Liver (tissue), 9 donors: ENCODE results near the gene EVC. TPM values are rescaled to one million over a fixed set of nuclear protein-coding genes. Genes with fewer than 3 reads are reported as not detected.

Experiments used
- DNase-seq: peaks from one replicate; pipeline ENCODE4 v3.0.0-alpha.2; 2017; ENCODE audit warnings: low spot score
- H3K27ac ChIP-seq, 2 donors: one replicate each; pipeline ENCODE4 v1.7.0; 2013; ENCODE audit warnings: inconsistent platforms in 2 of 2, low read length in 2 of 2, control low read depth in 1 of 2, low read depth in 1 of 2, mild to moderate bottlenecking in 1 of 2
- H3K27me3 ChIP-seq, 4 donors: one replicate each; pipeline versions ENCODE4 v1.6.1 to v1.7.0; 2013; ENCODE audit warnings: low read length in 3 of 4, inconsistent platforms in 1 of 4, mild to moderate bottlenecking in 1 of 4, moderate library complexity in 1 of 4; ENCODE audit not compliant: control insufficient read depth in 4 of 4, insufficient read depth in 4 of 4
- H3K36me3 ChIP-seq, 4 donors: one replicate each; pipeline versions ENCODE4 v1.6.1 to v1.7.0; 2013; ENCODE audit warnings: low read length in 3 of 4, mild to moderate bottlenecking in 3 of 4, low read depth in 1 of 4, moderate library complexity in 1 of 4; ENCODE audit not compliant: control insufficient read depth in 4 of 4, insufficient read depth in 3 of 4
- H3K4me1 ChIP-seq, 4 donors: one replicate each; pipeline versions ENCODE4 v1.6.1 to v1.7.0; 2013; ENCODE audit warnings: low read length in 3 of 4, mild to moderate bottlenecking in 3 of 4, moderate library complexity in 1 of 4; ENCODE audit not compliant: control insufficient read depth in 4 of 4, insufficient read depth in 4 of 4
- H3K4me3 ChIP-seq, 3 donors: one replicate each; pipeline versions ENCODE4 v1.6.1 to v1.7.0; 2013; ENCODE audit warnings: low read length in 3 of 3, control low read depth in 1 of 3, low read depth in 1 of 3, mild to moderate bottlenecking in 1 of 3
- H3K9ac ChIP-seq, 2 donors: one replicate each; pipeline ENCODE4 v1.7.0; 2013; ENCODE audit warnings: low read length in 2 of 2, mild to moderate bottlenecking in 2 of 2, moderate library complexity in 2 of 2, control low read depth in 1 of 2, low read depth in 1 of 2
- H3K9me3 ChIP-seq, 4 donors: one replicate each; pipeline versions ENCODE4 v1.6.1 to v1.7.0; 2013; ENCODE audit warnings: low read length in 3 of 4; ENCODE audit not compliant: control insufficient read depth in 4 of 4
- EGR1 ChIP-seq, 2 donors: IDR thresholded peaks; 2 replicates each; pipeline ENCODE4 v1.6.1; 2016 to 2018; ENCODE audit warnings: antibody characterized with exemption in 2 of 2, low read depth in 2 of 2
- FOXA1 ChIP-seq: IDR thresholded peaks from 2 replicates; pipeline ENCODE4 v1.6.1; 2016; ENCODE audit warnings: antibody characterized with exemption
- FOXA2 ChIP-seq: IDR thresholded peaks from 2 replicates; pipeline ENCODE4 v1.6.1; 2016; ENCODE audit warnings: antibody characterized with exemption
- GABPA ChIP-seq, 2 donors: IDR thresholded peaks in 1 of 2; conservative IDR thresholded peaks in 1 of 2; 2 replicates each; pipeline ENCODE4 v1.6.1; 2016; ENCODE audit warnings: antibody characterized with exemption in 2 of 2, mild to moderate bottlenecking in 1 of 2, moderate library complexity in 1 of 2
- HNF4A ChIP-seq, 2 donors: conservative IDR thresholded peaks; 2 replicates each; pipeline ENCODE4 v1.6.1; 2016; ENCODE audit warnings: antibody characterized with exemption in 2 of 2, mild to moderate bottlenecking in 2 of 2
- JUND ChIP-seq, 2 donors: IDR thresholded peaks; 2 replicates each; pipeline ENCODE4 v1.6.1; 2016; ENCODE audit warnings: antibody characterized with exemption in 2 of 2
- NR2F2 ChIP-seq: IDR thresholded peaks from 2 replicates; pipeline ENCODE4 v1.6.1; 2016; ENCODE audit warnings: antibody characterized with exemption
- RAD21 ChIP-seq, 2 donors: IDR thresholded peaks; 2 replicates each; pipeline ENCODE4 v1.6.1; 2016; ENCODE audit warnings: antibody characterized with exemption in 2 of 2, mild to moderate bottlenecking in 2 of 2
- RXRA ChIP-seq, 2 donors: IDR thresholded peaks; 2 replicates each; pipeline ENCODE4 v1.6.1; 2017 to 2018; ENCODE audit warnings: antibody characterized with exemption in 2 of 2, mild to moderate bottlenecking in 1 of 2
- SP1 ChIP-seq: IDR thresholded peaks from 2 replicates; pipeline ENCODE4 v1.6.1; 2018; ENCODE audit warnings: antibody characterized with exemption, mild to moderate bottlenecking
- TAF1 ChIP-seq: conservative IDR thresholded peaks from 2 replicates; pipeline ENCODE4 v1.6.1; 2016; ENCODE audit warnings: antibody characterized with exemption, mild to moderate bottlenecking
- YY1 ChIP-seq: IDR thresholded peaks from 2 replicates; pipeline ENCODE4 v1.6.1; 2016; ENCODE audit warnings: antibody characterized with exemption, mild to moderate bottlenecking
- WGBS: extraction: QIAGEN DNeasy Blood & Tissue Kit; methylation state at CpG from one replicate; pipeline ENCODE4 v1.1.7; 2013; 5-methylcytosine and 5-hydroxymethylcytosine counted together
- polyA plus RNA-seq, 2 donors: library from polyadenylated mRNA; stranded (reverse) in 1 of 2; unstranded in 1 of 2; fragments of 200-250 nt in 1 of 2; fragments of >200 nt in 1 of 2; fragmentation: Nextera tagmentation in 1 of 2; extraction: Ambion mirVana in 1 of 2; gene quantifications; one replicate each; pipeline versions ENCODE4 v1.2.1 to v1.2.3, GENCODE V29; 2013 to 2015
- total RNA-seq, 2 donors: library from RNA; depleted of rRNA; stranded (reverse); fragments of >200 nt; gene quantifications; one replicate each; pipeline ENCODE4 v1.2.3, GENCODE V29; 2014
- TF ChIP-seq, protein P1 (sequence below): IDR thresholded peaks from 2 replicates; pipeline ENCODE4 v1.6.1; 2016; ENCODE audit warnings: antibody characterized with exemption
- TF ChIP-seq, protein P2 (sequence below): IDR thresholded peaks from 2 replicates; pipeline ENCODE4 v1.6.1; 2016; ENCODE audit warnings: antibody characterized with exemption, mild to moderate bottlenecking
- TF ChIP-seq, protein P3 (sequence below): fragments of 150-350 bp; IDR thresholded peaks from 2 replicates; pipeline ENCODE4 v1.5.1; 2017; ENCODE audit warnings: improper control_type of control experiment, low read depth, low read length; ENCODE audit not compliant: missing input control
- TF ChIP-seq, protein P4 (sequence below): IDR thresholded peaks from 2 replicates; pipeline ENCODE4 v1.6.1; 2016; ENCODE audit warnings: antibody characterized with exemption
- donor health status: healthy.
- donor health status: healthy.
- donor health status: healthy.
- donor health status: healthy.
- donor health status: healthy.

Gene EVC
- total and polyA plus RNA-seq, 4 donors = 0.76 to 10.9 (median 3.2) TPM

DNA sequence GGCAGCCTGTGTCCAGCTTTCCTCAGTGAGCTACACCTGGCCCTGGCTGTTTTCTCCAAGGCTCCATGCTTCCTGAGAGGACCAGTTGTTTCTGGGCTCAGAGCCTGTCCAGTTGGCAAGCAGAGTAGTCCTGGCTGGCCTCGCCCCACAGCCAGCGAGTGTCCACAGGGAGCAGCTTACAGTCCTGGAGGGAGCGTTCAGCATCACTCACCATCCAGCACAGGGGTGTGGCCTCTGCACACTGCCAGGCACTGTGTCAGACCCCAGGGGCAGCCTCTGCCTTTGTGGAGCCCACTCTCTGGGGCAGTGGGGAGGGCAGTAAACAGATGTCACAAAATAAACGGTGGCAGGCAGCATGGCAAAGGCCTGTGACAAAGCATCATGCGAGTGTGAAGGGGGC, 23.9 kb downstream of the EVC start:
- WGBS = 86% methylated on average over 5 of the region's 5 CpGs
- no peak for DNase-seq
- Histone ChIP-seq H3K27ac (no peak overlapping the region), H3K4me3 (no peak overlapping the region), H3K36me3 (peaks cover 0 to 6% (median 1%) of the 10 kb centered on the region in 4 donors), H3K27me3 (no peaks in the 10 kb centered on the region), H3K4me1 (no peaks in the 10 kb centered on the region), H3K9me3 (peaks cover 0 to 4% (median 0%) of the 10 kb centered on the region in 4 donors), H3K9ac (no peak overlapping the region)
- TF ChIP-seq, protein P1, sequence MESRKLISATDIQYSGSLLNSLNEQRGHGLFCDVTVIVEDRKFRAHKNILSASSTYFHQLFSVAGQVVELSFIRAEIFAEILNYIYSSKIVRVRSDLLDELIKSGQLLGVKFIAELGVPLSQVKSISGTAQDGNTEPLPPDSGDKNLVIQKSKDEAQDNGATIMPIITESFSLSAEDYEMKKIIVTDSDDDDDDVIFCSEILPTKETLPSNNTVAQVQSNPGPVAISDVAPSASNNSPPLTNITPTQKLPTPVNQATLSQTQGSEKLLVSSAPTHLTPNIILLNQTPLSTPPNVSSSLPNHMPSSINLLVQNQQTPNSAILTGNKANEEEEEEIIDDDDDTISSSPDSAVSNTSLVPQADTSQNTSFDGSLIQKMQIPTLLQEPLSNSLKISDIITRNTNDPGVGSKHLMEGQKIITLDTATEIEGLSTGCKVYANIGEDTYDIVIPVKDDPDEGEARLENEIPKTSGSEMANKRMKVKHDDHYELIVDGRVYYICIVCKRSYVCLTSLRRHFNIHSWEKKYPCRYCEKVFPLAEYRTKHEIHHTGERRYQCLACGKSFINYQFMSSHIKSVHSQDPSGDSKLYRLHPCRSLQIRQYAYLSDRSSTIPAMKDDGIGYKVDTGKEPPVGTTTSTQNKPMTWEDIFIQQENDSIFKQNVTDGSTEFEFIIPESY = no peak
- no peak for TF ChIP-seq GABPA (IDR thresholded peaks at IDR 0.05 in 1 of 2, conservative IDR thresholded peaks at IDR 0.05 in 1 of 2)
- no peak for TF ChIP-seq YY1
- TF ChIP-seq SP1 = no peak
- TF ChIP-seq FOXA2 = no peak
- no peak for TF ChIP-seq NR2F2
- TF ChIP-seq, protein P2, sequence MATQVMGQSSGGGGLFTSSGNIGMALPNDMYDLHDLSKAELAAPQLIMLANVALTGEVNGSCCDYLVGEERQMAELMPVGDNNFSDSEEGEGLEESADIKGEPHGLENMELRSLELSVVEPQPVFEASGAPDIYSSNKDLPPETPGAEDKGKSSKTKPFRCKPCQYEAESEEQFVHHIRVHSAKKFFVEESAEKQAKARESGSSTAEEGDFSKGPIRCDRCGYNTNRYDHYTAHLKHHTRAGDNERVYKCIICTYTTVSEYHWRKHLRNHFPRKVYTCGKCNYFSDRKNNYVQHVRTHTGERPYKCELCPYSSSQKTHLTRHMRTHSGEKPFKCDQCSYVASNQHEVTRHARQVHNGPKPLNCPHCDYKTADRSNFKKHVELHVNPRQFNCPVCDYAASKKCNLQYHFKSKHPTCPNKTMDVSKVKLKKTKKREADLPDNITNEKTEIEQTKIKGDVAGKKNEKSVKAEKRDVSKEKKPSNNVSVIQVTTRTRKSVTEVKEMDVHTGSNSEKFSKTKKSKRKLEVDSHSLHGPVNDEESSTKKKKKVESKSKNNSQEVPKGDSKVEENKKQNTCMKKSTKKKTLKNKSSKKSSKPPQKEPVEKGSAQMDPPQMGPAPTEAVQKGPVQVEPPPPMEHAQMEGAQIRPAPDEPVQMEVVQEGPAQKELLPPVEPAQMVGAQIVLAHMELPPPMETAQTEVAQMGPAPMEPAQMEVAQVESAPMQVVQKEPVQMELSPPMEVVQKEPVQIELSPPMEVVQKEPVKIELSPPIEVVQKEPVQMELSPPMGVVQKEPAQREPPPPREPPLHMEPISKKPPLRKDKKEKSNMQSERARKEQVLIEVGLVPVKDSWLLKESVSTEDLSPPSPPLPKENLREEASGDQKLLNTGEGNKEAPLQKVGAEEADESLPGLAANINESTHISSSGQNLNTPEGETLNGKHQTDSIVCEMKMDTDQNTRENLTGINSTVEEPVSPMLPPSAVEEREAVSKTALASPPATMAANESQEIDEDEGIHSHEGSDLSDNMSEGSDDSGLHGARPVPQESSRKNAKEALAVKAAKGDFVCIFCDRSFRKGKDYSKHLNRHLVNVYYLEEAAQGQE = no peak
- TF ChIP-seq, protein P3, sequence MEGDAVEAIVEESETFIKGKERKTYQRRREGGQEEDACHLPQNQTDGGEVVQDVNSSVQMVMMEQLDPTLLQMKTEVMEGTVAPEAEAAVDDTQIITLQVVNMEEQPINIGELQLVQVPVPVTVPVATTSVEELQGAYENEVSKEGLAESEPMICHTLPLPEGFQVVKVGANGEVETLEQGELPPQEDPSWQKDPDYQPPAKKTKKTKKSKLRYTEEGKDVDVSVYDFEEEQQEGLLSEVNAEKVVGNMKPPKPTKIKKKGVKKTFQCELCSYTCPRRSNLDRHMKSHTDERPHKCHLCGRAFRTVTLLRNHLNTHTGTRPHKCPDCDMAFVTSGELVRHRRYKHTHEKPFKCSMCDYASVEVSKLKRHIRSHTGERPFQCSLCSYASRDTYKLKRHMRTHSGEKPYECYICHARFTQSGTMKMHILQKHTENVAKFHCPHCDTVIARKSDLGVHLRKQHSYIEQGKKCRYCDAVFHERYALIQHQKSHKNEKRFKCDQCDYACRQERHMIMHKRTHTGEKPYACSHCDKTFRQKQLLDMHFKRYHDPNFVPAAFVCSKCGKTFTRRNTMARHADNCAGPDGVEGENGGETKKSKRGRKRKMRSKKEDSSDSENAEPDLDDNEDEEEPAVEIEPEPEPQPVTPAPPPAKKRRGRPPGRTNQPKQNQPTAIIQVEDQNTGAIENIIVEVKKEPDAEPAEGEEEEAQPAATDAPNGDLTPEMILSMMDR = no peak
- TF ChIP-seq, protein P4, sequence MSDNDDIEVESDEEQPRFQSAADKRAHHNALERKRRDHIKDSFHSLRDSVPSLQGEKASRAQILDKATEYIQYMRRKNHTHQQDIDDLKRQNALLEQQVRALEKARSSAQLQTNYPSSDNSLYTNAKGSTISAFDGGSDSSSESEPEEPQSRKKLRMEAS = no peak
- TF ChIP-seq EGR1 (IDR thresholded peaks at IDR 0.05; ENCODE audit: low read depth in 2 of 2) = no peak
- no peak for TF ChIP-seq JUND (IDR thresholded peaks at IDR 0.05)
- TF ChIP-seq RXRA (IDR thresholded peaks at IDR 0.05) = no peak
- TF ChIP-seq FOXA1 = no peak
- no peak for TF ChIP-seq TAF1
- no peak for TF ChIP-seq RAD21 (IDR thresholded peaks at IDR 0.05)

DNA sequence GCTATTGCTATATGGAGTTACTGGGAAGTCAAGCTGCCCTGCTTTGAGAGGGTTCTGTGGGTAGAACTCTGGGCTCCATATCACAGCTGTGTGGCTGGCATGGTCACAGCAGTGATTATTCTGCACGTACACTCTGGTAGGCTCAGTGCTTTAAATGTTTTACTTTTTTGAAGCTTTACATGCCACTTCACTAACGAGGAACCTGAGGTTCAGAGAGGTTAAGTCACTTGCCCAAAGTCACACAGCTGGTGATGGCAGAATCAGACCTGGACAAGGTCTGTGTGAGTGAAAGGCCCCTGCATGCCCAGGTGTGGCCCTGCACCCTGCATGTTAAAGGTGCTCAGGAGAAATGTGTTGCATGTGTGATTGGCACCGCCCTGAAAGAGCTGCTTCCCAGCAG, 24.5 kb downstream of the EVC start:
- peaks cover 0 to 4% (median 0%) of the 10 kb centered on the region in 4 donors for H3K9me3 ChIP-seq
- H3K27ac ChIP-seq = no peak overlapping the region
- no peak for DNase-seq
- H3K9ac ChIP-seq = no peak overlapping the region
- no peaks in the 10 kb centered on the region for H3K4me1 ChIP-seq
- H3K27me3 ChIP-seq = no peaks in the 10 kb centered on the region
- no peak overlapping the region for H3K4me3 ChIP-seq
- peaks cover 0 to 6% (median 1%) of the 10 kb centered on the region in 4 donors for H3K36me3 ChIP-seq
- 84% methylated on average over 3 of the region's 3 CpGs for WGBS
- TF ChIP-seq RXRA (IDR thresholded peaks at IDR 0.05) = no peak
- TF ChIP-seq, protein P2 = no peak
- TF ChIP-seq RAD21 (IDR thresholded peaks at IDR 0.05) = no peak
- no peak for TF ChIP-seq SP1
- no peak for TF ChIP-seq YY1
- TF ChIP-seq, protein P4 = no peak
- no peak for TF ChIP-seq FOXA1
- TF ChIP-seq, protein P3 = no peak
- TF ChIP-seq HNF4A (conservative IDR thresholded peaks at IDR 0.05) = no peak
